ENCODE measurements around the gene VAPB.

DNA sequence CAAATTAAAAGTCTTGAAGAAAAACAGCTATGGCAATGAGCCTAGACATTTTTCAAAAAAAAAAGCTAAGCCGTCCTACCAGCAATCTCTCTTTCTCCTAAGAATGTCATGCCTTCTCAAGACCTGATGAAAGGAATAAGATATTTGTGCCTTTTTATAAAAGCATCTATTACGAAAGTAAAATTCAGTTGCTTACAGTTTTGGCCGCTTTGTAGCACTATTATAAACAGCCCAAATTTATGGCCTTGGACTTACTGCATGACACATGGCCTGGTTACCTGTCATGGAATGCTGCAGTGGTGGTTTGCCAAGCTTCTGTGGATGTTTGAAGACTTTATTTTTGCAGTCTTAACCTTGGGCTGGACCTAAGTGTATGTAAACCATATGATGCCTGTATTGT is 22.2 kb upstream of the VAPB start:
- TF ChIP-seq POLR2A (IDR thresholded peaks at IDR 0.05; ENCODE audit: low read length) (no peak), GATA1 (IDR thresholded peaks at IDR 0.05; ENCODE audit: low read depth, low read length) (no peak)

All from erythroblast (primary cell).